DOHH2 (cell line): ENCODE data around the gene TRIM34.

Experiments
- H3F3A ChIP-seq: fragments of 200-600 bp; sonication (generic), shearing (Covaris generic); 2 replicates; pipeline ENCODE4 v1.6.0; 2016; ENCODE audit warnings: antibody characterized with exemption, mild to moderate bottlenecking; ENCODE audit not compliant: control insufficient read depth, insufficient read depth
- H3K27ac ChIP-seq: fragments of 200-600 bp; sonication (generic); 2 replicates; pipeline ENCODE4 v1.5.1; 2014; ENCODE audit warnings: low read depth, mild to moderate bottlenecking, low read length, moderate library complexity
- H3K27me3 ChIP-seq: fragments of 200-600 bp; sonication (generic); 2 replicates; pipeline ENCODE4 v1.6.1; 2014; ENCODE audit warnings: mild to moderate bottlenecking, low read length, mixed read lengths; ENCODE audit not compliant: control insufficient read depth
- H3K36me3 ChIP-seq: fragments of 200-600 bp; sonication (generic); 2 replicates; pipeline ENCODE4 v1.6.1; 2014; ENCODE audit warnings: mild to moderate bottlenecking, low read length, moderate library complexity, mixed read lengths; ENCODE audit not compliant: control insufficient read depth
- H3K4me1 ChIP-seq: fragments of 200-600 bp; sonication (generic); 2 replicates; pipeline ENCODE4 v1.6.1; 2014; ENCODE audit warnings: mild to moderate bottlenecking, low read length, mixed read lengths; ENCODE audit not compliant: control insufficient read depth
- H3K4me2 ChIP-seq: fragments of 200-600 bp; sonication (generic); 2 replicates; pipeline ENCODE4 v1.6.0; 2014; ENCODE audit warnings: mild to moderate bottlenecking, low read length, moderate library complexity
- H3K4me3 ChIP-seq: fragments of 200-600 bp; sonication (generic); 2 replicates; pipeline ENCODE4 v1.5.1; 2014; ENCODE audit warnings: mild to moderate bottlenecking, low read length, mixed read lengths
- H3K79me2 ChIP-seq: fragments of 200-600 bp; sonication (generic); 2 replicates; pipeline ENCODE4 v1.6.1; 2014; ENCODE audit warnings: mild to moderate bottlenecking, low read length, mixed read lengths; ENCODE audit not compliant: control insufficient read depth
- H3K9me2 ChIP-seq: fragments of 200-600 bp; sonication (generic); replicated peaks from 2 replicates; pipeline ENCODE4 v1.6.1; 2014; ENCODE audit warnings: mild to moderate bottlenecking, low read length, mixed read lengths; ENCODE audit not compliant: control insufficient read depth
- H3K9me3 ChIP-seq: fragments of 200-600 bp; sonication (generic); 2 replicates; pipeline ENCODE4 v1.6.1; 2014; ENCODE audit warnings: antibody characterized with exemption, low read length, mixed read lengths; ENCODE audit not compliant: control insufficient read depth, insufficient read depth
- H4K20me1 ChIP-seq: fragments of 200-600 bp; sonication (generic); 2 replicates; pipeline ENCODE4 v1.6.0; 2014; ENCODE audit warnings: low read depth, mild to moderate bottlenecking, antibody characterized with exemption, low read length, moderate library complexity; ENCODE audit not compliant: control insufficient read depth, insufficient read depth
- EZH2phosphoT487 ChIP-seq: fragments of 200-600 bp; sonication (generic); IDR thresholded peaks from 2 replicates; pipeline ENCODE4 v1.6.1; 2017; ENCODE audit warnings: borderline replicate concordance, mild to moderate bottlenecking, antibody characterized with exemption, low read length, moderate library complexity, mixed read lengths
- TF ChIP-seq, protein P1 (sequence below): fragments of 200-600 bp; sonication (generic); IDR thresholded peaks from one replicate; pipeline ENCODE4 v1.5.1; 2014; ENCODE audit warnings: antibody characterized with exemption, mild to moderate bottlenecking, low read depth, low read length; ENCODE audit not compliant: poor library complexity, severe bottlenecking

Gene TRIM34

DNA sequence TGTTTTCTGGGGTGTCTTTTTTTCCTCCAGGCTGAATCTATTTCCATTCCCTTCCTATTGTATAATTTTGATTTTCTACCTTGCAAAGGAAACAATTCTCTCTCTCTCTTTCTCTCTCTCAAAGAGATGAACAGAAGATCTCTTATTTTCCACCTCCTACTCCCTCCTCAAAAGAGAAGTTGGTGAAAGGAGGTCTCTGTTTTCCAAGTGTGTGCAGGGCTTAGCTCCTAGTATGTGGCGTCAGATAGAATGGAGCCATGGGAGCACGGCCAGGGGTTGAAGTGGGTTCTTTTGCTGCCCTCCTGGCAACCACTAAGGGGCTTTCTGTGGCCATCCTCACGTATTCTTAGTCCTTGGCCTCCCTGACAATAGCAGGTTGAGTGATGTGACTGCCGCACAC is 480 bp downstream of the TRIM34 start:
- Histone ChIP-seq H4K20me1 (no peaks in the 10 kb centered on the region), H3F3A (no peaks in the 10 kb centered on the region), H3K4me3 (peak overlapping the region; percentile 79), H3K27ac (no peak overlapping the region), H3K36me3 (no peaks in the 10 kb centered on the region), H3K9me3 (no peaks in the 10 kb centered on the region), H3K9me2 (no peaks in the 10 kb centered on the region), H3K4me2 (peak overlapping the region; percentile 75), H3K4me1 (peaks cover 16% of the 10 kb centered on the region), H3K79me2 (no peaks in the 10 kb centered on the region), H3K27me3 (no peaks in the 10 kb centered on the region)
- no peak for TF ChIP-seq EZH2phosphoT487
- TF ChIP-seq, protein P1, sequence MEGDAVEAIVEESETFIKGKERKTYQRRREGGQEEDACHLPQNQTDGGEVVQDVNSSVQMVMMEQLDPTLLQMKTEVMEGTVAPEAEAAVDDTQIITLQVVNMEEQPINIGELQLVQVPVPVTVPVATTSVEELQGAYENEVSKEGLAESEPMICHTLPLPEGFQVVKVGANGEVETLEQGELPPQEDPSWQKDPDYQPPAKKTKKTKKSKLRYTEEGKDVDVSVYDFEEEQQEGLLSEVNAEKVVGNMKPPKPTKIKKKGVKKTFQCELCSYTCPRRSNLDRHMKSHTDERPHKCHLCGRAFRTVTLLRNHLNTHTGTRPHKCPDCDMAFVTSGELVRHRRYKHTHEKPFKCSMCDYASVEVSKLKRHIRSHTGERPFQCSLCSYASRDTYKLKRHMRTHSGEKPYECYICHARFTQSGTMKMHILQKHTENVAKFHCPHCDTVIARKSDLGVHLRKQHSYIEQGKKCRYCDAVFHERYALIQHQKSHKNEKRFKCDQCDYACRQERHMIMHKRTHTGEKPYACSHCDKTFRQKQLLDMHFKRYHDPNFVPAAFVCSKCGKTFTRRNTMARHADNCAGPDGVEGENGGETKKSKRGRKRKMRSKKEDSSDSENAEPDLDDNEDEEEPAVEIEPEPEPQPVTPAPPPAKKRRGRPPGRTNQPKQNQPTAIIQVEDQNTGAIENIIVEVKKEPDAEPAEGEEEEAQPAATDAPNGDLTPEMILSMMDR, result no peak

DNA sequence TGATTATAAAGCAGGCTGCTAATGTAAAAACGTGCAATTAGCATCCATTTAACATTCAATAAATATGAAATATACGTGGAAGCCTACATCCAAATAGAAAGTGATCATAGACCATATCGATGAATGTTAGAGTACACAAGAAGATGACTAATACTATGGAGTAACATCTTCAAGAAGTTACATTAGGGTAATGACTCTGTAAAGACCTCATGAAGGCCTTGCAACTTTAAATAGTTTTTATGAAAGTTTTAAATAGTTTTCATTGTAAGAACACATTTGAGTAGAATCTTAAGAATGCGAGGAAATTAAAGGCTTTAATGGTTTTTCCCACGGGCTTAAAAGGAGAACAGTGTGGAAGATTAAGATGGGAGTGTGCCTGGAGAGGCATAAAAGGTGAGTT is 1.4 kb downstream of the TRIM34 start:
- H3K27ac ChIP-seq, result no peak overlapping the region
- H4K20me1 ChIP-seq, result no peaks in the 10 kb centered on the region
- no peaks in the 10 kb centered on the region for H3F3A ChIP-seq
- H3K4me3 ChIP-seq, result no peak overlapping the region
- H3K4me1 ChIP-seq, result peaks cover 16% of the 10 kb centered on the region
- H3K36me3 ChIP-seq, result no peaks in the 10 kb centered on the region
- H3K4me2 ChIP-seq, result no peak overlapping the region
- H3K27me3 ChIP-seq, result no peaks in the 10 kb centered on the region
- no peaks in the 10 kb centered on the region for H3K9me3 ChIP-seq
- TF ChIP-seq, protein P1, result no peak
- TF ChIP-seq EZH2phosphoT487, result no peak
- H3K9me2 ChIP-seq, result no peaks in the 10 kb centered on the region
- no peaks in the 10 kb centered on the region for H3K79me2 ChIP-seq

DNA sequence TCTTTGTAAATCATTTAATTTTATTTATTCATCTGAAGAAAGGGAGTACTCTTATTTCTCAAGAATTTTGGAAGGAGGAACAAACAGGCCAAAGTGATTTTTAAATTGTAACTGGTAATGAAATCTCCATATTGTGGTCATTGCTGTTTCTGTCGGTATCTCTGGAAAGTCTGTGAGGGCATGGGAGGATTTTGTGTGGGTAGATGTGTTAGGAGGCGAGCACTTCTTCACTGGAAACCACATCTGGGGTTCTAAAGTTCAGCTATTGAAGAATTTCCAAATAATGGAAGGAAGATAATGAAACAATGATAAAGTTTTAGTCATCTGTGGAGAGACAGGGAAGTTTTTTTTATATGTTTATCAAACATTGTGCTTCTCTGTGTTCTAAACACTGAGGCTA is 6.6 kb downstream of the TRIM34 start:
- H3F3A ChIP-seq, result no peaks in the 10 kb centered on the region
- H3K27me3 ChIP-seq, result no peaks in the 10 kb centered on the region
- H4K20me1 ChIP-seq, result no peaks in the 10 kb centered on the region
- no peak overlapping the region for H3K4me3 ChIP-seq
- peak overlapping the region; percentile 45; the same call in 1 of the 2 replicates for H3K4me2 ChIP-seq
- H3K79me2 ChIP-seq, result no peaks in the 10 kb centered on the region
- no peak overlapping the region for H3K27ac ChIP-seq
- H3K36me3 ChIP-seq, result no peaks in the 10 kb centered on the region
- TF ChIP-seq EZH2phosphoT487, result no peak
- TF ChIP-seq, protein P1, result no peak
- H3K9me3 ChIP-seq, result no peaks in the 10 kb centered on the region
- peaks cover 12% of the 10 kb centered on the region for H3K4me1 ChIP-seq
- H3K9me2 ChIP-seq, result no peaks in the 10 kb centered on the region
